ENCODE data around the gene HIF3A. TPM values are rescaled to one million over a fixed set of nuclear protein-coding genes. Genes with fewer than 3 reads are reported as not detected.

The HIF3A gene
- total RNA-seq, 1 donor from 2014 or later: 87.7 TPM

DNA sequence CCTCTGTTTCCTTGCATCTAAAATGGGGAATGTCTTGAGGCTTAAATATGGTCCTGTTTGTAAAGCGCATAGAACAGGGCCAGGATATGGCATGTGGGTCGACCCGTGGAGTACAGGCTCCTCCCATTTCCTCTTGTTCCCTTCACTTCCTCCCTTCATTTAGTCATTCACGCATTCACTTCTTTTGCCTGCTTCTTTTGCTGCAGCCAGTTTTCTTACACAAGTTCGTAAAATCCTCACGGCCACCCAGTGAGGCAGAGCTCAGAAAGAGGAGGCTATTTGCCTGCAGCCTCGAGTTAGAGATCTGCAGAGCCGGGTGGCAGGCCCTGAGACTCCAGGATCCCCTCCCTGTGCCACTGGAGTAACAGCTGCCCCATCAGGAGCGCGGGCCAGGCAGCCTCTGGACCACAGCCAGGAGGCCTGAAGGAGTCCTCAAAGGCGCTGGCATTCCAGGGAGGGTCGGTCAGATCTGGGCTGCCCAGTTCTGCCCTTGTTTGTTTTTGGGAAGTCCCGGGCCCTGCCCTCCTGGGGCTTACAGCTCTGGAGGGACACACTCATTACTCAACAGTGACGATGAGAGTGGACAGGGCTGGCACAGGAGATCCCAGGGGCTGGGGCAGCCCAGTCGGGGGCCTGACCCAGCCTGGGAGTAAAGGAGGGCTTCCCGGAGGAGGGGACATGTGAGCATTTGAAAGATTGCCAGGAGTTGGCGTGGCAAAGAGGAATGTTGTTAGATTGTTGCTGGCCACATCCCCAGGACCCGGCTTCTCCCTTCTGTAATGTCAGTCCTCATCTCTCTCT lies 54.6 kb downstream of the HIF3A start:
- intact Hi-C loops (cut with micrococcal nuclease): no loop called here
- no peak for DNase-seq
- Histone ChIP-seq H3K36me3 (peaks cover 27% of the 10 kb centered on the region), H3K27ac (replicated peaks) (peak overlapping the region; percentile 85), H3K4me3 (peak overlapping the region; percentile 38), H3K27me3 (ENCODE audit: low read depth) (no peaks in the 10 kb centered on the region), H3K9me3 (replicated peaks) (no peaks in the 10 kb centered on the region), H3K4me1 (peaks cover 97% of the 10 kb centered on the region)
- TF ChIP-seq, protein P1, sequence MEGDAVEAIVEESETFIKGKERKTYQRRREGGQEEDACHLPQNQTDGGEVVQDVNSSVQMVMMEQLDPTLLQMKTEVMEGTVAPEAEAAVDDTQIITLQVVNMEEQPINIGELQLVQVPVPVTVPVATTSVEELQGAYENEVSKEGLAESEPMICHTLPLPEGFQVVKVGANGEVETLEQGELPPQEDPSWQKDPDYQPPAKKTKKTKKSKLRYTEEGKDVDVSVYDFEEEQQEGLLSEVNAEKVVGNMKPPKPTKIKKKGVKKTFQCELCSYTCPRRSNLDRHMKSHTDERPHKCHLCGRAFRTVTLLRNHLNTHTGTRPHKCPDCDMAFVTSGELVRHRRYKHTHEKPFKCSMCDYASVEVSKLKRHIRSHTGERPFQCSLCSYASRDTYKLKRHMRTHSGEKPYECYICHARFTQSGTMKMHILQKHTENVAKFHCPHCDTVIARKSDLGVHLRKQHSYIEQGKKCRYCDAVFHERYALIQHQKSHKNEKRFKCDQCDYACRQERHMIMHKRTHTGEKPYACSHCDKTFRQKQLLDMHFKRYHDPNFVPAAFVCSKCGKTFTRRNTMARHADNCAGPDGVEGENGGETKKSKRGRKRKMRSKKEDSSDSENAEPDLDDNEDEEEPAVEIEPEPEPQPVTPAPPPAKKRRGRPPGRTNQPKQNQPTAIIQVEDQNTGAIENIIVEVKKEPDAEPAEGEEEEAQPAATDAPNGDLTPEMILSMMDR (IDR thresholded peaks at IDR 0.05; ENCODE audit: borderline replicate concordance): no peak

DNA sequence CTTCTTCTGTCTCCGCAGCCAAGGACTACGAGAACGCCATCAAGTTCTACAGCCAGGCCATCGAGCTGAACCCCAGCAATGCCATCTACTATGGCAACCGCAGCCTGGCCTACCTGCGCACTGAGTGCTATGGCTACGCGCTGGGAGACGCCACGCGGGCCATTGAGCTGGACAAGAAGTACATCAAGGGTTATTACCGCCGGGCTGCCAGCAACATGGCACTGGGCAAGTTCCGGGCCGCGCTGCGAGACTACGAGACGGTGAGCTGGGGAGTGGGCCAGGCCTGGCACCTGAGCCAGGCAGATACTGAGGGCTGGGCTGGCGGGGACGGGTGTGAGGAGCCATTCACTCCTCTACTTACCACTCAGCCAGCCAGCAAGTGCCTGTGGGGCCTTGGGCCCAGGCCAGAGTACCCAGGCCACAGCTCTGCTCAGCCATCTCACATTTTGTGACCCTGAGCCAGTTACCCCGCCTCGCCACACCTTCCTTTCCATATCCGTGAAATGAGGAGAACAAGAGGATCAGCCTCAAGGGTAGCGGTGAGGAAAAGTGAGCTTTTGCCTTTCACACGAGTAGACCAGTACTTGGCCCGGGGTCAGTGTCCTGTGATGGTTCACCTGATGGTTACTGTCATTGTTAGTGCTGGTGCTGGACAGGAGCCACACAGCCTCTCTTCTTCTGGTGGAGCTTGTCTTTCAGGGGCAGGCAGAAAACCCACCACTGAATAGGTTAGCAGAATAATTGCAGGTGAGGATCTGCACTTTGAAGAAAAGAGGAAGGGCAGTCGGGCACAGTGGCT lies 57.1 kb downstream of the HIF3A start:
- no peaks in the 10 kb centered on the region for H3K27me3 ChIP-seq (ENCODE audit: low read depth)
- no peak overlapping the region for H3K27ac ChIP-seq (replicated peaks)
- intact Hi-C loops (cut with micrococcal nuclease): no loop called here
- H3K4me1 ChIP-seq: peaks cover 85% of the 10 kb centered on the region
- DNase-seq: no peak
- H3K4me3 ChIP-seq: no peak overlapping the region
- TF ChIP-seq, protein P1 (IDR thresholded peaks at IDR 0.05; ENCODE audit: borderline replicate concordance): no peak
- H3K36me3 ChIP-seq: peaks cover 41% of the 10 kb centered on the region
- no peaks in the 10 kb centered on the region for H3K9me3 ChIP-seq (replicated peaks)

DNA sequence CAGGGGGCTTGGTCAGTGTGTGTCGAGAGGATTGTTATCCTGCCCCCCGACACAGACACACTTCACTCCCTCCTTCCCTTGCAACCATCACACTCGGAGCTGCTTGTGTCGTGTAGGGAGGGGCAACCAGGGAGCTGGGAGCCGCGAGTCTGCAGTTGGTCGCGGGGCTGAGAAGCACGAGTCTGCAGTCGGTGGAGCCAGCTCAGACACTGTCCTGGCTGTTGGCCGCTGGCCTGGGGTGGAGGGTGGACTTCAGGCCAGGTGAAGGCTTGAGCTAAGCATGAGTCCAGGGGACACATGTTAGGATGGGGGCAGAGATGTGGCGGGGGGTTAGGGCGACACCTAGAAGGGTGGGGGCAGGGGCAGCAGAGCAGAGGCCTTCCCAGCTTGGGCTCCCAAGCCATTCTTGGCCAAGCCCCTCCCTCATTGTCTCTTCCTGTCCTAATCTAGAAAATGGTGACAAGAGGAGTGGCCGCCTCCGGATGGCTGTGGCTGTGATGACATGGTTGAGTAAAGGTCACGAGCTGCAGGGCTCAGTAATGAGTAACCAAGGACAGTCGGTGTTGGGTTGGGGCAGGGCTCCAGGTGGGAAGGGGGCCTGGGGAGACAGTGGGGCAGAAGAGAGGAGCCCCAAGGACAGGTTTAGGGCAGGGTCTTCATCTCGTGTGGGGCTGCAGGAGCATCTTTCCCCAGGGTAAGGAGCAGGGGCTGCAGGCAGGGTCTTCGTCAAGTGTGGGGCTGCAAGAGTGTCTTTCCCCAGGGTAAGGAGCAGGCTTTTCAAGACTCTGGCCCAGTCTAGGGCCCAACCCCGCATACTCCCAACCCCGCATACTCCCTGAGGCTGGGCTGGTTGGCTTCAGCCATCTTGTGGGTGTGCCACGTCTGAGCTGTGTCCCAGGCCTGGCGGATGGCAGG lies 58.6 kb downstream of the HIF3A start:
- intact Hi-C loops (cut with micrococcal nuclease): no loop called here

DNA sequence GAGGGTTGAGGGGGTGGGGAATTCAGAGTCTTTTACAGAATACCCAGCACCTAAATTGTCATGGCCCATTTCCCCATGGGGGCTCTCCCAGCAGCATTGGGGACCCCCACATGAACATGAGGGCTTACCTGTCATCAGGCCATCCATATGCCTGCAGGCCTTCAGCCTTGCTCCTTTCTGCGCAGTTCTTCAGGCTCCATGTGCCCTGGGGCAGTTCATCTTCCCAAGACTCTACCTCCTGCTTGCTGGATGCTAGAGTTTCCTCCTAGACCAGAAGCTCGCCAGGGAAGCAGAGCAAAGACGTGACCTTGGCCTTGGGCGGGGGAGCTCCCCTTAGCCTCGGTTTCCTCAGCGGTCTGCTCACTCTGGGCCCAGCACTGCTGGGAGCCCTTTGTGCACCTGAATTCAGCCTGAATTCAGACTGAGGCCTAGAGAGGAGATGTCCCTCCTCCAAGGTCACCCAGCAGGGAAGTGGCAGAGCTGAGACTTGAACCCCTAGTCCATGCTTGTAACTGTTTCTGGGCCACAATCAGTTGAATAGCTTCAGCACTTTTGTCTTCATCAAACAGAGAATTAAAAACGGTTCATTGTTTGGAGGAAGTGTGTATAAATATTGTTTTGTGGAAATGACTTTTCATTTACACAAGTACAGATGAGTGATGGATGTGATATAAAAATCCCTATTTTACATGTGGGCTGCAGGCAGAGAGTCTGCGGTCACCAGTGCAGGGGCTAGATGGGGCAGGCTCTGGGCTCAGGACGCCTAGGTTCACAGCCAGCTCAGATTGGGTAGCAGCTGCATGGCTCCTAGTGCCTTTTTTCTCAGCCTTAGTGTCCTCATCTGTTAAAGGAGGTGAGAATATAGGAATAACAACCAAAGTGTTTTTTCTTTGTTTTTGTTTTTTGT lies 59.6 kb downstream of the HIF3A start:
- H3K27me3 ChIP-seq (ENCODE audit: low read depth): no peaks in the 10 kb centered on the region
- DNase-seq: no peak
- intact Hi-C loops (cut with micrococcal nuclease): no loop called here
- peaks cover 41% of the 10 kb centered on the region for H3K36me3 ChIP-seq
- H3K4me1 ChIP-seq: peaks cover 61% of the 10 kb centered on the region
- no peak overlapping the region for H3K4me3 ChIP-seq
- H3K27ac ChIP-seq (replicated peaks): peak overlapping the region; percentile 56
- H3K9me3 ChIP-seq (replicated peaks): no peaks in the 10 kb centered on the region
- TF ChIP-seq, protein P1 (IDR thresholded peaks at IDR 0.05; ENCODE audit: borderline replicate concordance): no peak

More for the DNA sequence above, 58.6 kb downstream of the HIF3A start:
- H3K27me3 ChIP-seq (ENCODE audit: low read depth): no peaks in the 10 kb centered on the region
- DNase-seq: no peak
- H3K9me3 ChIP-seq (replicated peaks): no peaks in the 10 kb centered on the region
- H3K4me3 ChIP-seq: no peak overlapping the region
- H3K27ac ChIP-seq (replicated peaks): peak overlapping the region; percentile 56
- peaks cover 41% of the 10 kb centered on the region for H3K36me3 ChIP-seq
- H3K4me1 ChIP-seq: peaks cover 70% of the 10 kb centered on the region
- TF ChIP-seq, protein P1 (IDR thresholded peaks at IDR 0.05; ENCODE audit: borderline replicate concordance): no peak

Measured in left ventricle myocardium inferior (tissue), 1 donor.